Thymus (tissue), 11 donors: Measurements from ENCODE around the gene MBD4. TPM values are rescaled to one million over a fixed set of nuclear protein-coding genes. Genes with fewer than 3 reads are reported as not detected.

Experiments used
- DNase-seq, 9 donors: peaks; one replicate each; pipeline ENCODE4 v3.0.0-alpha.2; 2013; ENCODE audit warnings: low spot score in 9 of 9, low read depth in 6 of 9, missing footprints in 1 of 9
- H3K27ac ChIP-seq, 2 donors: one replicate each; pipeline ENCODE4 v1.5.1; 2013; ENCODE audit warnings: control low read depth in 1 of 2, low read depth in 1 of 2, low read length in 1 of 2, mild to moderate bottlenecking in 1 of 2, moderate library complexity in 1 of 2
- H3K27me3 ChIP-seq, 2 donors: one replicate each; pipeline ENCODE4 v1.5.1; 2013; ENCODE audit warnings: low read length in 1 of 2; ENCODE audit not compliant: control insufficient read depth in 2 of 2, insufficient read depth in 1 of 2
- H3K36me3 ChIP-seq, 2 donors: one replicate each; pipeline ENCODE4 v1.5.1; 2013; ENCODE audit warnings: low read length in 1 of 2, mild to moderate bottlenecking in 1 of 2, moderate library complexity in 1 of 2; ENCODE audit not compliant: control insufficient read depth in 2 of 2, insufficient read depth in 2 of 2
- H3K4me1 ChIP-seq, 2 donors: one replicate each; pipeline ENCODE4 v1.5.1; 2013; ENCODE audit warnings: low read length in 2 of 2; ENCODE audit not compliant: control insufficient read depth in 2 of 2, insufficient read depth in 2 of 2
- H3K4me3 ChIP-seq, 2 donors: one replicate each; pipeline ENCODE4 v1.5.1; 2013; ENCODE audit warnings: low read length in 2 of 2, control low read depth in 1 of 2, mild to moderate bottlenecking in 1 of 2
- H3K9me3 ChIP-seq, 2 donors: one replicate each; pipeline ENCODE4 v1.5.1; 2013; ENCODE audit warnings: low read length in 1 of 2, mild to moderate bottlenecking in 1 of 2; ENCODE audit not compliant: control insufficient read depth in 2 of 2, insufficient read depth in 1 of 2
- WGBS: extraction: QIAGEN DNeasy Blood & Tissue Kit; methylation state at CpG from one replicate; pipeline ENCODE4 v1.1.7; 2013; 5-methylcytosine and 5-hydroxymethylcytosine counted together
- polyA plus RNA-seq: library from polyadenylated mRNA; stranded (reverse); fragments of 200-250 nt; gene quantifications from one replicate; pipeline ENCODE4 v1.2.3, GENCODE V29; 2013
- total RNA-seq: library from RNA; stranded (reverse); fragments of 120-200 nt; gene quantifications from one replicate; pipeline ENCODE4 v1.2.4, GENCODE V29; 2013
- donor health status: healthy.

MBD4 gene
- total and polyA plus RNA-seq, 2 donors: 28.8 to 48.4 TPM

GRCh38 chr3:129441782-129442181 is 2.0 kb upstream of the MBD4 start:
- 55% methylated on average over 4 of the region's 4 CpGs for WGBS

DNA sequence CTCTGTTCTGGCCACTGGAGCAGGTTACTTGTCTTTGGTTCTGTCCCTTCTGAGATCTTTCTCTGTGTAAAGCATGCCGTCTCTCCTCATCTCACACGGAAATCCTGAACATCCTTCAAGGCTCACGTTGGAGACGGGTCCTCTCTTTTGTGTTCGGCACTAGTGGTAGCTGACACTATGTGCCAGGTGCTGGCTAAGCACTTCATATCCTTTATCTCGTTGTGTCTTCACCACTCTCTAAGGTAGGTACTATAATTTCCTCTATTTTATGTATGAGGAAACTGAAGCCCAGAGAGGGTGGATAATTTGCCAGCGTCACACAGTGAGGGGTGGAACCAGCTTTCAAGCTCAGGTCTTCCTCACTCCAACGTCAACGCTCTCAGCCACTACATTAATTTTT is 1.5 kb upstream of the MBD4 start:
- Histone ChIP-seq H3K4me1 (peaks cover 13 to 26% of the 10 kb centered on the region in 2 donors), H3K36me3 (peaks cover 0 to 19% of the 10 kb centered on the region in 2 donors), H3K9me3 (no peaks in the 10 kb centered on the region), H3K27ac (peak overlapping the region; percentile 98 to 99), H3K27me3 (no peaks in the 10 kb centered on the region), H3K4me3 (peak overlapping the region; percentile 92 to 97)
- 61% methylated on average over 9 of the region's 9 CpGs for WGBS
- DNase-seq: peak in 3 of 9 donors; percentile 23 to 58 (median 33)

More at GRCh38 chr3:129441782-129442181, 2.0 kb upstream of the MBD4 start:
- Histone ChIP-seq H3K9me3 (no peaks in the 10 kb centered on the region), H3K27ac (peak overlapping the region; percentile 19 to 99), H3K36me3 (peaks cover 0 to 14% of the 10 kb centered on the region in 2 donors), H3K27me3 (no peaks in the 10 kb centered on the region), H3K4me3 (no peak overlapping the region), H3K4me1 (peaks cover 11 to 26% of the 10 kb centered on the region in 2 donors)
- no peak for DNase-seq

DNA sequence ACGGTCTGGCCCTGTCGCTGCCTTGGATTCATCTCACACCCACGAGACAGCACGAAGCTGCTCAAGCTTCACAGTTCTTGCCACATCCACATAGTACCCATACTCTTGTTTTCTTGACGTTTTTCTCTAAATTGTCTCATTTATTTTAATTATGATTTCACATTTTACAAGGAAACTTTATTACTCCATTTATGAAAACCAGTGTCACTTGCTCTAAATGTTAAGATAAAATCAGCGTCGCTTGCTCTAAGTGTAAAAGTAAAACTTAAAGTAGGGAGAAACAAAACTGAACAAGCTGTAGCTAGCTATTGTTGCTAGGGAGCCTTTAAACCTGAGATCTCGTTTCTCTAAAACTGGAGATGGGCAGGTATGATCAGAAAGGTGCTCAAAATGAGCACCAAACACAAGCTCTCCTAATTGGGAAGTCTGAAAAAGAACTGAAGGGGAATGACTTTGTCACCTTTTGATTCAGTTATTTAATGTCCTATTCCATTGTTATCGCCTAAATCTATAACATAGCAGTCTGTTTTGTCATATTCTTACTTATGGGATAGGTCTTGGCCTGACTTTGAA is 956 bp upstream of the MBD4 start:
- H3K27me3 ChIP-seq: no peaks in the 10 kb centered on the region
- peak in 4 of 9 donors; percentile 25 to 50 (median 33) for DNase-seq
- H3K27ac ChIP-seq: peak overlapping the region; percentile 98 to 99
- H3K9me3 ChIP-seq: no peaks in the 10 kb centered on the region
- H3K4me1 ChIP-seq: peaks cover 13 to 29% of the 10 kb centered on the region in 2 donors
- peak overlapping the region; percentile 92 to 97 for H3K4me3 ChIP-seq
- H3K36me3 ChIP-seq: peaks cover 0 to 24% of the 10 kb centered on the region in 2 donors
- WGBS: 13% methylated on average over 9 of the region's 9 CpGs

- under 1% methylated on average over 17 of the region's 17 CpGs for WGBS
- no peaks in the 10 kb centered on the region for H3K9me3 ChIP-seq
- H3K36me3 ChIP-seq: peaks cover 0 to 32% of the 10 kb centered on the region in 2 donors
- H3K4me3 ChIP-seq: peak overlapping the region; percentile 92 to 97
- peak; percentile 24 to 82 (median 62) for DNase-seq
- H3K27me3 ChIP-seq: no peaks in the 10 kb centered on the region
- H3K4me1 ChIP-seq: peaks cover 13 to 29% of the 10 kb centered on the region in 2 donors
- H3K27ac ChIP-seq: peak overlapping the region; percentile 98 to 99
Measured at GRCh38 chr3:129439226-129439816, 427 bp downstream of the MBD4 start.

DNA sequence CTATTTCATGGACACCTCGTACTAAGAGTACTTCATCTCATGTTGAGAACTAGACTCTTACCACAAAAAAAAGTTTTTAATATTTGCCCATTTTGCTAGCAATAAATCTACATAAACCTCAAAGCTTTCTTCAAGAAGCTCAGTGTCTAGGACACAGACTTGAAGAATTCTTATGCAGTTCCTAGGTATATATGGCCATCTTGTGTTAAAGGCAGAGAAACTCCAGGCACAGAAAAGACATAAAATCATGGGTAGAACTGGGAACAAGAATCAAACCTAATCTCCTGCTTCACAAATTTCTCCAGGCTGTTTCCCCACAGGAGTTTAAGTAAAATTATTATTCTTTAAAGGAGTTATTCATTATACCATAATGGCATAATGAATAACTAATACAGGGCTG is 4.4 kb downstream of the MBD4 start:
- H3K27ac ChIP-seq: no peak overlapping the region
- H3K9me3 ChIP-seq: no peaks in the 10 kb centered on the region
- DNase-seq: no peak
- peaks cover 23 to 71% of the 10 kb centered on the region in 2 donors for H3K36me3 ChIP-seq
- peaks cover 7% of the 10 kb centered on the region in 2 donors for H3K4me1 ChIP-seq
- no peak overlapping the region for H3K4me3 ChIP-seq
- H3K27me3 ChIP-seq: no peaks in the 10 kb centered on the region
- 99% methylated on average over 1 of the region's 1 CpG for WGBS

DNA sequence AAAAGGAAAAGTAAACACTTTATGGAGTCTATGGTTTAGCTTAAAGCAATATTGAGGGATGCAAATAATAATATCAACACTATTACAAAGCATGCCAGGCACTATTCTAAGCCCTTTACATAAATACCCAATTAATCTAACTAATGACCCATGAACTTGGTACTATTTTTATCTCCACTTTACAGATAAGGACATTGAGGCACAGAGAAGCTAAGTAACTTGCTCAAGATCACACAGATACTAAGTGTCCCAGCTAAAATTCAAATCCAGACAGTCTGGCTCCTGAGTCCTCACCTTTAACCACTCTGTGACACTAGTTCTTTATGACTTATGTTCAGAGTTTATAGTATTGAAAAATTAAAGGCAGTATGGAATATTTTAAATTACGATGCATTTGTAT is 5.6 kb downstream of the MBD4 start:
- Histone ChIP-seq H3K4me1 (peaks cover 7 to 13% of the 10 kb centered on the region in 2 donors), H3K36me3 (peaks cover 27 to 78% of the 10 kb centered on the region in 2 donors), H3K27me3 (no peaks in the 10 kb centered on the region), H3K27ac (no peak overlapping the region), H3K4me3 (no peak overlapping the region), H3K9me3 (no peaks in the 10 kb centered on the region)
- 99% methylated on average over 1 of the region's 1 CpG for WGBS
- DNase-seq: no peak

GRCh38 chr3:129433565-129433964 is 6.2 kb downstream of the MBD4 start:
- DNase-seq: no peak
- H3K4me1 ChIP-seq: peaks cover 9 to 16% of the 10 kb centered on the region in 2 donors
- WGBS: 98% methylated on average over 5 of the region's 5 CpGs
- no peak overlapping the region for H3K4me3 ChIP-seq
- peaks cover 27 to 78% of the 10 kb centered on the region in 2 donors for H3K36me3 ChIP-seq
- no peak overlapping the region for H3K27ac ChIP-seq
- no peaks in the 10 kb centered on the region for H3K9me3 ChIP-seq
- no peaks in the 10 kb centered on the region for H3K27me3 ChIP-seq

- Histone ChIP-seq H3K9me3 (no peaks in the 10 kb centered on the region), H3K4me3 (no peak overlapping the region), H3K4me1 (peaks cover 13 to 23% of the 10 kb centered on the region in 2 donors), H3K27ac (no peak overlapping the region), H3K27me3 (peaks cover 0 to 5% of the 10 kb centered on the region in 2 donors), H3K36me3 (peaks cover 27 to 73% of the 10 kb centered on the region in 2 donors)
- no peak for DNase-seq
Measured at GRCh38 chr3:129432671-129433070, 7.1 kb downstream of the MBD4 start.

DNA sequence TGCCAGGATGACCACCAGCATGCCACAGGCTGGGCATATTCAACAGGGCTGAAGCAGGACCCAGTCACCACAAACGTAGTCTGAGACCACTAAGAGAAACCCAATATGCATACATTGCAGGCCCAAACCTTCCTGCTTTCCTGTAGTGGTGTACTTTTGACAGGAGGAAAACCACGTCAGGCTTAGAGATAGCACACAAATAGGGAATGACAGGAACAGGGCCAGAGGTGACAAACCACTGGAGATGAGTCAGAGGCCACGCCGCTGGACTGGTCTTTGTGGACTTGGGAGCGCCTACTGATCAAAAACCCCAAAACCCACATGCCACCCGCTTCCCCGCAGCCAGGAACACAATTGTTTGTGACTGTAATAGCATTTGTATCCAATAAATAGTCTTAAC is 7.7 kb downstream of the MBD4 start:
- no peaks in the 10 kb centered on the region for H3K9me3 ChIP-seq
- no peak for DNase-seq
- WGBS: 94% methylated on average over 7 of the region's 7 CpGs
- peaks cover 13 to 25% of the 10 kb centered on the region in 2 donors for H3K4me1 ChIP-seq
- peaks cover 0 to 9% of the 10 kb centered on the region in 2 donors for H3K27me3 ChIP-seq
- no peak overlapping the region for H3K27ac ChIP-seq
- H3K4me3 ChIP-seq: no peak overlapping the region
- H3K36me3 ChIP-seq: peaks cover 27 to 67% of the 10 kb centered on the region in 2 donors
